PC-3 (cell line): ENCODE results near the gene SULT4A1. TPM values are rescaled to one million over a fixed set of nuclear protein-coding genes. Genes with fewer than 3 reads are reported as not detected.

Source experiments
- ATAC-seq: fragments of 200-7000 bp; cut with Tn5 transposase; 2 replicates; pipeline ENCODE4 v1.9.1; 2020; ENCODE audit warnings: mild to moderate bottlenecking, moderate library complexity
- BruUV-seq: library from RNA; stranded (reverse); fragments of 400-500 nt; replicated peaks from 2 replicates; lab custom pipeline; 2021; lab: Mats Ljungman, UMichigan
- CTCF ChIA-PET: fragments of 300-600 bp; sonication (Branson Sonifier 250); formaldehyde crosslinking; loops from one replicate; lab custom pipeline; 2022; ENCODE audit warnings: antibody characterized with exemption; lab: Charles Lee
- POLR2A ChIA-PET: fragments of 300-600 bp; sonication (Branson Sonifier 250); formaldehyde crosslinking; loops from one replicate; lab custom pipeline; 2022; ENCODE audit warnings: antibody characterized with exemption; ENCODE audit not compliant: unreplicated experiment; lab: Charles Lee
- DNase-seq: peaks from one replicate; pipeline ENCODE4 v3.0.0-alpha.2; 2015
- H2AFZ ChIP-seq: fragments of 300-600 bp; sonication (generic); 2 replicates; pipeline ENCODE4 v1.6.0; 2016; ENCODE audit warnings: antibody characterized with exemption, low read length
- H3F3A ChIP-seq: fragments of 300-600 bp; sonication (generic); one replicate; pipeline ENCODE4 v1.6.0; 2017; ENCODE audit warnings: antibody characterized with exemption, low read length, control low read depth, mild to moderate bottlenecking; ENCODE audit not compliant: unreplicated experiment
- H3K27ac ChIP-seq: fragments of 300-600 bp; sonication (generic); 2 replicates; pipeline ENCODE4 v1.5.1; 2016; ENCODE audit warnings: mild to moderate bottlenecking, low read length
- H3K27me3 ChIP-seq: fragments of 300-600 bp; sonication (generic); 2 replicates; pipeline ENCODE4 v1.6.1; 2016; ENCODE audit warnings: low read length, mixed read lengths
- H3K36me3 ChIP-seq: fragments of 300-600 bp; sonication (generic); 2 replicates; pipeline ENCODE4 v1.6.1; 2016; ENCODE audit warnings: low read depth, mixed run types, low read length, mixed read lengths
- H3K4me1 ChIP-seq: fragments of 300-600 bp; sonication (generic); 2 replicates; pipeline ENCODE4 v1.5.1; 2016; ENCODE audit warnings: low read length; ENCODE audit not compliant: insufficient read depth
- H3K4me2 ChIP-seq: fragments of 300-600 bp; sonication (generic); 2 replicates; pipeline ENCODE4 v1.6.0; 2016; ENCODE audit warnings: low read length
- H3K4me3 ChIP-seq: fragments of 300-600 bp; sonication (generic); 2 replicates; pipeline ENCODE4 v1.5.1; 2016; ENCODE audit warnings: mild to moderate bottlenecking, low read length, mixed read lengths
- H3K79me2 ChIP-seq: fragments of 300-600 bp; sonication (generic); 2 replicates; pipeline ENCODE4 v1.6.1; 2017; ENCODE audit warnings: low read length, mixed read lengths
- H3K9ac ChIP-seq: fragments of 300-600 bp; sonication (generic); 2 replicates; pipeline ENCODE4 v1.6.0; 2016; ENCODE audit warnings: mild to moderate bottlenecking, low read length
- H3K9me2 ChIP-seq: fragments of 300-600 bp; sonication (generic); replicated peaks from 2 replicates; pipeline ENCODE4 v1.6.1; 2016; ENCODE audit warnings: mixed run types, low read length, mixed read lengths
- H3K9me3 ChIP-seq: fragments of 300-600 bp; sonication (generic); 2 replicates; pipeline ENCODE4 v1.6.1; 2016; ENCODE audit warnings: low read length, mixed read lengths
- H4K20me1 ChIP-seq: fragments of 300-600 bp; sonication (generic); 2 replicates; pipeline ENCODE4 v1.6.1; 2016; ENCODE audit warnings: low read length, mixed read lengths
- CTCF ChIP-seq: fragments of 300-600 bp; sonication (generic); conservative IDR thresholded peaks from 2 replicates; pipeline ENCODE4 v1.5.1; 2017; ENCODE audit warnings: antibody characterized with exemption, low read depth, mild to moderate bottlenecking, low read length
- EZH2 ChIP-seq: fragments of 300-600 bp; sonication (generic); IDR thresholded peaks from one replicate; pipeline ENCODE4 v1.6.1; 2017; ENCODE audit warnings: antibody characterized with exemption, mild to moderate bottlenecking, low read length; ENCODE audit not compliant: unreplicated experiment
- EZH2phosphoT487 ChIP-seq: fragments of 300-600 bp; sonication (generic); IDR thresholded peaks from 2 replicates; pipeline ENCODE4 v1.6.1; 2018; ENCODE audit warnings: mild to moderate bottlenecking, antibody characterized with exemption, low read length, borderline replicate concordance
- intact Hi-C: fragments of 100-400 bp; cut with micrococcal nuclease; formaldehyde crosslinking; loops from 2 replicates; pipeline ENCODE4 v1.9.0; 2023
- total RNA-seq: library from RNA; depleted of rRNA; stranded (reverse); fragments of >200 nt; gene quantifications from 2 replicates; pipeline ENCODE4 v1.2.3, GENCODE V29; 2014

SULT4A1 gene
- total RNA-seq, 1 experiment from 2014 or later: not detected

DNA sequence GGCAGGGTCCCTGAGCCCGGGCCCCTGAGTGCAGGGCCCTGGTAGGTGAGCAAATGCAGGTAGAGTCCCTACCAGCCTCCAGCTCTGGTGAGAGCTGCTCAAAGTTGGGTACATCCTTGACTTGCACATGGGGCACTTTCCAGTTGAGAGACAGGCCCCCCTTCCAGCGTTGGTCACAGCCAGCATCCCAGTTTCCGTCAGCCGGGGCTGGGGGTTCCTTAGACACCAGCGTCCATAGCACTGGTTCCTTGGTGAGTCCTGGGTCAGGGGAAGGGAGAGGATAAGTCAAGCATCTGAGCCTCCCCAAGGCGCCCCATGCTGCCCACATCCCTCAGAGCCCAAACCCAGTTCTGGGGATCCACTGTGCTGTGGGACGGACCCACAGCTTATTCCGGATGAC is 23.9 kb upstream of the SULT4A1 start:
- H2AFZ ChIP-seq: no peak overlapping the region
- BruUV-seq: no TSS peak

DNA sequence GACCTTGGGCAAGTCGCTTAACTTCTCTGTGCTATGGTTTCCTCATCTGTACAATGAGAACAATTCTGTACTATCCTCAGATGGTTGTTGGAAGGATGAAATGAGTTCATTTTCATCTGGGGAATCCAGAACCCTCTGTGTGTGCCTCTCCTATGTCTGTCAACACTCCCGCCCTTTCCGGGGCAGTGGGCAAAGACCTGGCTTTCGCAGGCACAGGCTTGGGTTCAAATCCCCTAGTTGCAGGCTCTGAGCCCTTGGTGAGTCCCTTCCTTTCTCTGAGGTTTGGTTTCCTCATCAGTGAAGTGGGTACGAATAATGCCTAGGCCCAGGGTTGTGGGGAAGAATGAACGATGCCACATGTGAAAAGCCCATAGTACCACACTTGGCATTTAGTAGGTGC is 23.5 kb upstream of the SULT4A1 start:
- H3K36me3 ChIP-seq: no peaks in the 10 kb centered on the region
- H3K9me3 ChIP-seq: no peaks in the 10 kb centered on the region
- no peaks in the 10 kb centered on the region for H3K9me2 ChIP-seq
- H3K27me3 ChIP-seq: peaks cover 8% of the 10 kb centered on the region; the same call in 1 of the 2 replicates
- TF ChIP-seq CTCF: no peak
- TF ChIP-seq EZH2phosphoT487: no peak
- no peak for TF ChIP-seq EZH2
- H3K4me2 ChIP-seq: no peak overlapping the region
- no peaks in the 10 kb centered on the region for H3K4me1 ChIP-seq
- no peaks in the 10 kb centered on the region for H3K79me2 ChIP-seq
- no peak overlapping the region for H3K4me3 ChIP-seq
- no peak overlapping the region for H3K27ac ChIP-seq
- no TSS peak for BruUV-seq
- ATAC-seq (no peak), DNase-seq (no peak)
- H2AFZ ChIP-seq: no peak overlapping the region
- no peaks in the 10 kb centered on the region for H3F3A ChIP-seq
- ChIA-PET CTCF (interaction anchor here (1.5 kb wide), 1 partner anchor 60 kb away, joined by 7 read pairs; no protein-coding TSS in a partner anchor), POLR2A (no interaction called here)
- intact Hi-C loops: no loop called here
- H3K9ac ChIP-seq: no peak overlapping the region
- H4K20me1 ChIP-seq: no peaks in the 10 kb centered on the region

More for the DNA sequence above, 23.9 kb upstream of the SULT4A1 start:
- H3K27me3 ChIP-seq: peaks cover 13% of the 10 kb centered on the region
- H3K9me3 ChIP-seq: no peaks in the 10 kb centered on the region
- no peaks in the 10 kb centered on the region for H3K79me2 ChIP-seq
- no peak overlapping the region for H3K9ac ChIP-seq
- intact Hi-C loops: no loop called here
- no peak for ATAC-seq
- no peaks in the 10 kb centered on the region for H3F3A ChIP-seq
- TF ChIP-seq CTCF (no peak), EZH2phosphoT487 (no peak), EZH2 (no peak)
- ChIA-PET POLR2A (no interaction called here), CTCF (no interaction called here)
- DNase-seq: no peak
- no peak overlapping the region for H3K4me2 ChIP-seq
- H3K4me3 ChIP-seq: no peak overlapping the region
- H3K4me1 ChIP-seq: no peaks in the 10 kb centered on the region
- H4K20me1 ChIP-seq: no peaks in the 10 kb centered on the region
- H3K36me3 ChIP-seq: no peaks in the 10 kb centered on the region
- no peak overlapping the region for H3K27ac ChIP-seq
- H3K9me2 ChIP-seq: no peaks in the 10 kb centered on the region

DNA sequence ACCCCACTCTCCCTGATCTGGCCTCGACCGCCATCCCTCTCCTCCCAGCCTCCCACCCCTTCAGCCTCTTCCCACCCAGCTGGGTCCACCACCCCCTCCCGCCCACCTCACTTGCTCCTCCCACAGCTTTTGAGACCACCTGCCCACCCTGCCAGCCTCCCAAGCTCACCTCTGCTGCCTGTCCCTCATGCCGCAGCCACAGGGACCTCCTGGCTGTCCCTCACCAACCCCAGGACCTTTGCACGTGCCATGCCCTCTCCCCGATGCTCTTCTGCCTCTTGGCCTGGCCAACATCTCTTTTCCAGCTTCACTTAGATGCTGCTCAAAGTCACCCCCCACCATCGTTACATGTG is 23.0 kb upstream of the SULT4A1 start:
- no peak for ATAC-seq
- Histone ChIP-seq H3K36me3 (no peaks in the 10 kb centered on the region), H2AFZ (no peak overlapping the region), H3K4me1 (no peaks in the 10 kb centered on the region), H3K27me3 (peaks cover 4% of the 10 kb centered on the region; the same call in 1 of the 2 replicates), H3K9me2 (no peaks in the 10 kb centered on the region), H3F3A (no peaks in the 10 kb centered on the region), H4K20me1 (no peaks in the 10 kb centered on the region), H3K4me3 (no peak overlapping the region), H3K79me2 (no peaks in the 10 kb centered on the region), H3K27ac (no peak overlapping the region), H3K9me3 (no peaks in the 10 kb centered on the region), H3K4me2 (no peak overlapping the region), H3K9ac (no peak overlapping the region)
- no peak for TF ChIP-seq EZH2phosphoT487
- TF ChIP-seq EZH2: no peak
- TF ChIP-seq CTCF: no peak
- ChIA-PET CTCF (interaction anchor here (0.5 to 1.5 kb wide), 2 partner anchors 61 to 67 kb away, joined by 4 to 7 read pairs; no protein-coding TSS in a partner anchor), POLR2A (no interaction called here)
- intact Hi-C loops: no loop called here
- no peak for DNase-seq
- BruUV-seq: no TSS peak
